CD14-positive monocyte (primary cell): ENCODE data around the gene DCLK2. TPM values are rescaled to one million over a fixed set of nuclear protein-coding genes. Genes with fewer than 3 reads are reported as not detected.

Experiments
- DNase-seq, 3 donors: peaks; one replicate each; pipeline ENCODE4 v3.0.0-alpha.2; 2011 to 2022
- H2AFZ ChIP-seq: 2 replicates; pipeline ENCODE4 v1.6.0; 2012; ENCODE audit warnings: mild to moderate bottlenecking, low read depth, low read length, inconsistent platforms; ENCODE audit not compliant: insufficient read depth, poor library complexity, severe bottlenecking
- H3K27ac ChIP-seq, 2 donors: 1 replicate in 1 of 2; 2 replicates in 1 of 2; pipeline ENCODE4 v1.5.1; 2012 to 2013; ENCODE audit warnings: low read length in 2 of 2, control low read depth in 1 of 2, inconsistent platforms in 1 of 2, low read depth in 1 of 2, mild to moderate bottlenecking in 1 of 2
- H3K27me3 ChIP-seq, 2 donors: one replicate each; pipeline versions ENCODE4 v1.6.0 to v1.6.1; 2011 to 2013; ENCODE audit warnings: low read length in 2 of 2; ENCODE audit not compliant: control insufficient read depth in 2 of 2, insufficient read depth in 2 of 2
- H3K36me3 ChIP-seq, 2 donors: replicated peaks in 1 of 2; 1 replicate in 1 of 2; 2 replicates in 1 of 2; pipeline versions ENCODE4 v1.5.1 to v1.6.1; 2012 to 2013; ENCODE audit warnings: low read length in 2 of 2, control low read depth in 1 of 2, inconsistent platforms in 1 of 2, mild to moderate bottlenecking in 1 of 2; ENCODE audit not compliant: insufficient read depth in 2 of 2, control insufficient read depth in 1 of 2
- H3K4me1 ChIP-seq, 2 donors: 1 replicate in 1 of 2; 2 replicates in 1 of 2; pipeline versions ENCODE4 v1.5.1 to v1.6.1; 2012 to 2013; ENCODE audit warnings: low read length in 2 of 2, control low read depth in 1 of 2, inconsistent platforms in 1 of 2, mild to moderate bottlenecking in 1 of 2, moderate library complexity in 1 of 2; ENCODE audit not compliant: insufficient read depth in 2 of 2, control insufficient read depth in 1 of 2
- H3K4me2 ChIP-seq: replicated peaks from 2 replicates; pipeline ENCODE3; 2012; ENCODE audit warnings: low read length, moderate library complexity, mild to moderate bottlenecking; ENCODE audit not compliant: poor library complexity, severe bottlenecking; ENCODE audit errors: extremely low read depth
- H3K4me3 ChIP-seq, 3 experiments: fragments of 200-600 bp in 1 of 3; sonication (generic) in 1 of 3; replicated peaks in 1 of 3; 1 replicate in 2 of 3; 2 replicates in 1 of 3; pipeline ENCODE4 v1.5.1; 2011 to 2013; ENCODE audit warnings: low read length in 3 of 3, mild to moderate bottlenecking in 3 of 3, control low read depth in 2 of 3, low read depth in 2 of 3, inconsistent platforms in 1 of 3, moderate library complexity in 1 of 3
- H3K79me2 ChIP-seq: 2 replicates; pipeline ENCODE4 v1.6.0; 2012; ENCODE audit warnings: mild to moderate bottlenecking, control low read depth, inconsistent platforms, low read length, moderate library complexity; ENCODE audit not compliant: insufficient read depth
- H3K9ac ChIP-seq: 2 replicates; pipeline ENCODE4 v1.6.0; 2017; ENCODE audit warnings: low read length, mild to moderate bottlenecking; ENCODE audit not compliant: insufficient read depth, poor library complexity, severe bottlenecking
- H3K9me3 ChIP-seq, 2 donors: replicated peaks in 1 of 2; 1 replicate in 1 of 2; 2 replicates in 1 of 2; pipeline versions ENCODE4 v1.5.1 to v1.6.1; 2012 to 2013; ENCODE audit warnings: low read length in 2 of 2, control low read depth in 1 of 2; ENCODE audit not compliant: control insufficient read depth in 1 of 2, insufficient read depth in 1 of 2
- H4K20me1 ChIP-seq: 2 replicates; pipeline ENCODE4 v1.6.0; 2012; ENCODE audit warnings: mild to moderate bottlenecking, low read length, control low read depth, moderate library complexity; ENCODE audit not compliant: insufficient read depth
- H3K27ac Mint-ChIP-seq, 7 donors: one replicate each; pipeline ENCODE4 v1.8.0; 2020; ENCODE audit warnings: mild to moderate bottlenecking in 7 of 7, mixed read lengths in 7 of 7, moderate library complexity in 6 of 7, inconsistent platforms in 2 of 7
- H3K27me3 Mint-ChIP-seq, 3 donors: one replicate each; pipeline ENCODE4 v1.8.0; 2021 to 2022; ENCODE audit warnings: low read depth in 3 of 3, mild to moderate bottlenecking in 3 of 3, mixed read lengths in 3 of 3, moderate library complexity in 3 of 3, inconsistent platforms in 1 of 3
- H3K36me3 Mint-ChIP-seq, 2 donors: one replicate each; pipeline ENCODE4 v1.8.0; 2020; ENCODE audit warnings: mixed read lengths in 2 of 2, inconsistent platforms in 1 of 2, mild to moderate bottlenecking in 1 of 2
- H3K4me1 Mint-ChIP-seq: one replicate; pipeline ENCODE4 v1.8.0; 2020; ENCODE audit warnings: mild to moderate bottlenecking, mixed read lengths
- H3K4me3 Mint-ChIP-seq, 2 donors: one replicate each; pipeline ENCODE4 v1.8.0; 2020; ENCODE audit warnings: mild to moderate bottlenecking in 2 of 2, mixed read lengths in 2 of 2, moderate library complexity in 1 of 2
- H3K9me3 Mint-ChIP-seq, 7 donors: one replicate each; pipeline ENCODE4 v1.8.0; 2020 to 2022; ENCODE audit warnings: mixed read lengths in 7 of 7, mild to moderate bottlenecking in 6 of 7, moderate library complexity in 6 of 7, inconsistent platforms in 2 of 7
- CTCF ChIP-seq: fragments of 200-600 bp; IDR thresholded peaks from one replicate; pipeline ENCODE4 v1.8.0; 2022; ENCODE audit warnings: antibody characterized with exemption, mild to moderate bottlenecking
- WGBS: methylation state at CpG from one replicate; pipeline ENCODE4 v1.1.5; 2013; ENCODE audit warnings: missing lambda C conversion rate; ENCODE audit not compliant: insufficient coverage; 5-methylcytosine and 5-hydroxymethylcytosine counted together
- intact Hi-C, 2 donors: fragments of 100-400 bp; cut with micrococcal nuclease; formaldehyde crosslinking; loops; one replicate each; pipeline versions ENCODE4 v1.15.0 to v1.15.1; 2023
- polyA plus RNA-seq, 3 donors: library from polyadenylated mRNA; depleted of rRNA in 1 of 3; unstranded in 2 of 3; stranded (reverse) in 1 of 3; fragments of 300-500 nt in 2 of 3; fragments of >200 nt in 1 of 3; fragmentation: Illumina TruSeq in 2 of 3; gene quantifications; 1 replicate in 2 of 3; 2 replicates in 1 of 3; pipeline ENCODE4 v1.2.3, GENCODE V29; 2012 to 2021

Gene DCLK2
- polyA plus RNA-seq, 3 donors, result 0.13 TPM; not detected in 2

GRCh38 chr4:150244600-150244999 lies 166.4 kb downstream of the DCLK2 start:
- Mint-ChIP-seq H3K4me3 (no peak overlapping the region), H3K27ac (no peak overlapping the region), H3K9me3 (no peaks in the 10 kb centered on the region), H3K36me3 (no peaks in the 10 kb centered on the region), H3K27me3 (peaks cover 0 to 4% (median 0%) of the 10 kb centered on the region in 3 donors), H3K4me1 (no peaks in the 10 kb centered on the region)
- TF ChIP-seq CTCF, result no peak
- intact Hi-C loops, result loop anchor here (10.0 kb wide), 2 partner anchors 240 to 260 kb away; no protein-coding TSS in a partner anchor
- Histone ChIP-seq H3K27ac (no peak overlapping the region), H3K27me3 (no peaks in the 10 kb centered on the region), H3K36me3 (no peaks in the 10 kb centered on the region), H3K4me3 (no peak overlapping the region), H3K79me2 (no peaks in the 10 kb centered on the region), H3K4me2 (no peak overlapping the region), H3K9me3 (no peaks in the 10 kb centered on the region), H2AFZ (no peak overlapping the region), H4K20me1 (no peaks in the 10 kb centered on the region), H3K4me1 (no peaks in the 10 kb centered on the region), H3K9ac (no peak overlapping the region)
- no peak for DNase-seq
- WGBS, result no CpG with 5 or more reads among the region's 3 CpGs

- Histone ChIP-seq H3K36me3 (no peaks in the 10 kb centered on the region), H3K79me2 (no peaks in the 10 kb centered on the region), H3K9me3 (no peaks in the 10 kb centered on the region), H4K20me1 (no peaks in the 10 kb centered on the region), H3K4me2 (no peak overlapping the region), H3K4me3 (no peak overlapping the region), H3K27me3 (no peaks in the 10 kb centered on the region), H3K27ac (no peak overlapping the region), H3K4me1 (no peaks in the 10 kb centered on the region), H2AFZ (no peak overlapping the region), H3K9ac (no peak overlapping the region)
- H3K9me3 Mint-ChIP-seq, result peaks cover 0 to 1% (median 0%) of the 10 kb centered on the region in 7 donors
- no peak for TF ChIP-seq CTCF
- WGBS, result 98% methylated on average over 5 of the region's 7 CpGs
- intact Hi-C loops, result loop anchor here (10.0 kb wide), 2 partner anchors 242 to 262 kb away; no protein-coding TSS in a partner anchor
- no peaks in the 10 kb centered on the region for H3K4me1 Mint-ChIP-seq
- H3K4me3 Mint-ChIP-seq, result no peak overlapping the region
- no peaks in the 10 kb centered on the region for H3K36me3 Mint-ChIP-seq
- no peak for DNase-seq
- no peak overlapping the region for H3K27ac Mint-ChIP-seq
- peaks cover 0 to 6% (median 0%) of the 10 kb centered on the region in 3 donors for H3K27me3 Mint-ChIP-seq
These were observed 168.9 kb downstream of the DCLK2 start for GRCh38 chr4:150247184-150247583.
